ENCODE results near the gene RPUSD3. TPM values are rescaled to one million over a fixed set of nuclear protein-coding genes. Genes with fewer than 3 reads are reported as not detected.

RPUSD3 gene
- total RNA-seq, 4 donors from 2014 or later: 34.1 to 78.0 (median 43.9) TPM

DNA sequence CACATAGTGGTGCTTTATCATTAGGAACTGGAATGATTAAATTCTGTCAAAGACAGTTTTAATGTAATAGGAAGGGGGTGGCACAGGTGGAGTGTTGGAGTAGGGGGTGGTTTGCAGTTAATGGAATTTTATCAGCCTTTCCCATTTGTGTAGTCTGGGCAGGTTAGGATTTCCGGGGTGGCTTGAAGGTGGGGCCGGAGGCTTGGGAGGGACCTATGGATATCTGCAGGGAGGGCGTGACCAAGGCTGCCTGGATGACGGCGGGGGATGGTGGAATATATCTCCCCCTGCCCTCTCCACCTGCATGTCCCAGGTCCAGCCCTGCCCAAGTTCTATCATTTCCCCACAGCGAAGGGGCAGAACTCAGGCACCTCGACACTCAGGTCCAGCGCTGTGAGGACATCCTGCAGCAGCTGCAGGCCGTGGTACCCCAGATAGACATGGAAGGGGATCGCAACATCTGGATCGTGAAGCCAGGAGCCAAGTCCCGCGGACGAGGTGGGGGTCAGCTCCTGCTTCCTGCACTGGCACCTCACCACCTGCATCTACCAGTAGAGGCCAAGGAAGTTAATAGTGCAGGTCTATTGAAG lies 18.3 kb downstream of the RPUSD3 start:
- H3K27me3 ChIP-seq: no peaks in the 10 kb centered on the region
- H3K4me3 ChIP-seq: no peak overlapping the region
- no peaks in the 10 kb centered on the region for H3K4me1 ChIP-seq
- TF ChIP-seq POLR2A (IDR thresholded peaks at IDR 0.05): no peak
- TF ChIP-seq EP300 (IDR thresholded peaks at IDR 0.05; ENCODE audit: low read depth): no peak
- TF ChIP-seq, protein P1, sequence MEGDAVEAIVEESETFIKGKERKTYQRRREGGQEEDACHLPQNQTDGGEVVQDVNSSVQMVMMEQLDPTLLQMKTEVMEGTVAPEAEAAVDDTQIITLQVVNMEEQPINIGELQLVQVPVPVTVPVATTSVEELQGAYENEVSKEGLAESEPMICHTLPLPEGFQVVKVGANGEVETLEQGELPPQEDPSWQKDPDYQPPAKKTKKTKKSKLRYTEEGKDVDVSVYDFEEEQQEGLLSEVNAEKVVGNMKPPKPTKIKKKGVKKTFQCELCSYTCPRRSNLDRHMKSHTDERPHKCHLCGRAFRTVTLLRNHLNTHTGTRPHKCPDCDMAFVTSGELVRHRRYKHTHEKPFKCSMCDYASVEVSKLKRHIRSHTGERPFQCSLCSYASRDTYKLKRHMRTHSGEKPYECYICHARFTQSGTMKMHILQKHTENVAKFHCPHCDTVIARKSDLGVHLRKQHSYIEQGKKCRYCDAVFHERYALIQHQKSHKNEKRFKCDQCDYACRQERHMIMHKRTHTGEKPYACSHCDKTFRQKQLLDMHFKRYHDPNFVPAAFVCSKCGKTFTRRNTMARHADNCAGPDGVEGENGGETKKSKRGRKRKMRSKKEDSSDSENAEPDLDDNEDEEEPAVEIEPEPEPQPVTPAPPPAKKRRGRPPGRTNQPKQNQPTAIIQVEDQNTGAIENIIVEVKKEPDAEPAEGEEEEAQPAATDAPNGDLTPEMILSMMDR (IDR thresholded peaks at IDR 0.05): no peak
- TF ChIP-seq POLR2AphosphoS5 (IDR thresholded peaks at IDR 0.05): no peak
- H3K9me3 ChIP-seq: no peaks in the 10 kb centered on the region
- no peak overlapping the region for H3K27ac ChIP-seq
- no peaks in the 10 kb centered on the region for H3K36me3 ChIP-seq
- 66% methylated on average over 14 of the region's 14 CpGs; no CpG with 5 or more reads in 1 of the 2 donors for WGBS, 2 donors (ENCODE audit: low coverage in 1 of 2)
- in situ Hi-C loops (cut with MboI; ENCODE audit: low pct_ligation_motif_present in 1 of 4, low pct_unique_long_range_greater_than_20kb in 1 of 4, low sequenced_read_pairs in 3 of 4): no loop called here
- DNase-seq: no peak
- intact Hi-C loops (cut with DNase I; ENCODE audit: low total_unique reads): no loop called here

DNA sequence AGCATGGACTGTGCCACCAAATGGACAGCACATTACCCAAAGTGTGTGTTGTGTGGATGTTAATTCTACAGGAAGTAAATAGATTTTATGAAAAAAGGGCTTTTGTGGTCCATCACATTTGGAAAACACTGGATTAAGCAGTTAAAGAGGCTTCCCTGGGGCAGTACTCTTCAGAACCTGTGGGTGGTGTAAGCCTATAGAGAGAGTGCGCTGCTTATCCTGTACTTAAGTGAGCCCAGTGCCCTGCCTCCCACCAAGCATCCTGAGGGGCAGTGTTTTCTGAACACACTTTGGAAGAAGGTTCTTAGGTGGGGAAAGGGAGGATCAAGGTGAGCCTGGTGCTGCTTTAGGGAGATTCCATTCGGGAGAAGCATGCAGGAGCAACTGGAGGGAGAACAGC lies 22.9 kb downstream of the RPUSD3 start:
- Histone ChIP-seq H3K4me1 (no peaks in the 10 kb centered on the region), H3K27ac (no peak overlapping the region), H3K36me3 (no peaks in the 10 kb centered on the region), H3K4me3 (no peak overlapping the region), H3K27me3 (no peaks in the 10 kb centered on the region), H3K9me3 (no peaks in the 10 kb centered on the region)
- intact Hi-C loops (cut with DNase I; ENCODE audit: low total_unique reads) (no loop called here), in situ Hi-C loops (cut with MboI; ENCODE audit: low pct_ligation_motif_present in 1 of 4, low pct_unique_long_range_greater_than_20kb in 1 of 4, low sequenced_read_pairs in 3 of 4) (no loop called here)
- DNase-seq: no peak
- 80 to 88% methylated on average over 2 of the region's 2 CpGs for WGBS, 2 donors (ENCODE audit: low coverage in 1 of 2)
- TF ChIP-seq POLR2A (IDR thresholded peaks at IDR 0.05) (no peak), EP300 (IDR thresholded peaks at IDR 0.05; ENCODE audit: low read depth) (no peak)

DNA sequence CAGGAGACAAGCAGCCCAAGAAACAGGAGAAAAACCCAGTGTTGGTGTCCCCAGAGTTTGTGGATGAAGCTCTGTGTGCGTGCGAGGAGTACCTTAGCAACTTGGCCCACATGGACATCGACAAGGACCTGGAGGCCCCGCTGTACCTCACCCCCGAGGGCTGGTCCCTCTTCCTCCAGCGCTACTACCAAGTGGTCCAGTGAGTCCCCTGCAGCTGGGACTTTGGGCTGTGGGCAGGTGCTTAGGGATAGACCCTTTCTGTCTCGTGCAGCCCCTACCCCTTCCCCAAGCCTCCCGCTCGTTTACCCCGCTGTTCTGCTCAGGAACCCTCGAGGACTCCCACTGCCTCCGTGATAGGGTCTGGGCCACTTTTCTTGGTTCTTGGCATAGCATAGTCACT lies 23.3 kb downstream of the RPUSD3 start:
- in situ Hi-C loops (cut with MboI; ENCODE audit: low pct_ligation_motif_present in 1 of 4, low pct_unique_long_range_greater_than_20kb in 1 of 4, low sequenced_read_pairs in 3 of 4) (no loop called here), intact Hi-C loops (cut with DNase I; ENCODE audit: low total_unique reads) (no loop called here)

DNA sequence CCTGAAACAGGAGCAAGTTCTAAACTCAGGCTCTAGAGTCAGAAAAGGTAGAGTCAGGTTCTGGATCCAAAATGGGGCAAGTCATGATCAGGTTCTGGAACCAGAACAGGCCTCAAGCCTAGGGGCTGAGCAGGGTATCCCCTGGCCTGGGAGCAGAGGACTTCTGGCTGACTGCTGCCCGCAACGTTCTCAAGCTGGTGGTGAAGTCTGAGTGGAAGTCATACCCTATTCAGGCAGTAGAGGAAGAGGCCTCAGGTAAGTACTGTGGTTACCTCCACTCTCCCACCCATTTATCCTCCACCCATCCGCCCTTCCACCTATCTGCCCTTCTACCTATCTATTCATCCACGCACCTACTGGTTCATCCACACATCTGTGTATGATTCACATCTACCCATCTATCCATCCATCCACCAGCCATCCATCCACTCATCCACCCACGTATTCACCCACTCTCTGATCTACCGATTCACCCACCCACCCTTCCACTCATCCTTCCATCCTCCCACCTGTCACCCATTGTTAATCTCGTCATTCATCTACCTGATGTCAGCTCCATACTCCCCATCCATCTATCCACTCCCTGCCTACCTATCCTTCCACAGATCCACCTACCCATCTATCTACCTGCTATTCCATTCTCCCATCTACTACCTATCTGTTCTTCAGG lies 25.0 kb downstream of the RPUSD3 start:
- H3K4me1 ChIP-seq: no peaks in the 10 kb centered on the region
- H3K4me3 ChIP-seq: no peak overlapping the region
- H3K27me3 ChIP-seq: no peaks in the 10 kb centered on the region
- in situ Hi-C loops (cut with MboI; ENCODE audit: low pct_ligation_motif_present in 1 of 4, low pct_unique_long_range_greater_than_20kb in 1 of 4, low sequenced_read_pairs in 3 of 4) (no loop called here), intact Hi-C loops (cut with DNase I; ENCODE audit: low total_unique reads) (no loop called here)
- H3K36me3 ChIP-seq: no peaks in the 10 kb centered on the region
- H3K9me3 ChIP-seq: no peaks in the 10 kb centered on the region
- 94 to 100% methylated on average over 4 to 6 of the region's 7 CpGs for WGBS, 2 donors (ENCODE audit: low coverage in 1 of 2)
- no peak overlapping the region for H3K27ac ChIP-seq
- no peak for DNase-seq
- TF ChIP-seq EP300 (IDR thresholded peaks at IDR 0.05; ENCODE audit: low read depth) (no peak), POLR2A (IDR thresholded peaks at IDR 0.05) (no peak), POLR2AphosphoS5 (IDR thresholded peaks at IDR 0.05) (no peak)
- TF ChIP-seq, protein P1 (IDR thresholded peaks at IDR 0.05): no peak

More for the DNA sequence above, 23.3 kb downstream of the RPUSD3 start:
- WGBS, 2 donors (ENCODE audit: low coverage in 1 of 2): 87 to 92% methylated on average over 3 to 11 of the region's 12 CpGs
- no peak overlapping the region for H3K27ac ChIP-seq
- no peaks in the 10 kb centered on the region for H3K4me1 ChIP-seq
- no peaks in the 10 kb centered on the region for H3K36me3 ChIP-seq
- no peaks in the 10 kb centered on the region for H3K9me3 ChIP-seq
- DNase-seq: no peak
- no peaks in the 10 kb centered on the region for H3K27me3 ChIP-seq
- no peak overlapping the region for H3K4me3 ChIP-seq
- TF ChIP-seq, protein P1 (IDR thresholded peaks at IDR 0.05): no peak

Measured in transverse colon (tissue), 4 donors.